ENCODE measurements around the gene SETBP1.

SETBP1 gene

DNA sequence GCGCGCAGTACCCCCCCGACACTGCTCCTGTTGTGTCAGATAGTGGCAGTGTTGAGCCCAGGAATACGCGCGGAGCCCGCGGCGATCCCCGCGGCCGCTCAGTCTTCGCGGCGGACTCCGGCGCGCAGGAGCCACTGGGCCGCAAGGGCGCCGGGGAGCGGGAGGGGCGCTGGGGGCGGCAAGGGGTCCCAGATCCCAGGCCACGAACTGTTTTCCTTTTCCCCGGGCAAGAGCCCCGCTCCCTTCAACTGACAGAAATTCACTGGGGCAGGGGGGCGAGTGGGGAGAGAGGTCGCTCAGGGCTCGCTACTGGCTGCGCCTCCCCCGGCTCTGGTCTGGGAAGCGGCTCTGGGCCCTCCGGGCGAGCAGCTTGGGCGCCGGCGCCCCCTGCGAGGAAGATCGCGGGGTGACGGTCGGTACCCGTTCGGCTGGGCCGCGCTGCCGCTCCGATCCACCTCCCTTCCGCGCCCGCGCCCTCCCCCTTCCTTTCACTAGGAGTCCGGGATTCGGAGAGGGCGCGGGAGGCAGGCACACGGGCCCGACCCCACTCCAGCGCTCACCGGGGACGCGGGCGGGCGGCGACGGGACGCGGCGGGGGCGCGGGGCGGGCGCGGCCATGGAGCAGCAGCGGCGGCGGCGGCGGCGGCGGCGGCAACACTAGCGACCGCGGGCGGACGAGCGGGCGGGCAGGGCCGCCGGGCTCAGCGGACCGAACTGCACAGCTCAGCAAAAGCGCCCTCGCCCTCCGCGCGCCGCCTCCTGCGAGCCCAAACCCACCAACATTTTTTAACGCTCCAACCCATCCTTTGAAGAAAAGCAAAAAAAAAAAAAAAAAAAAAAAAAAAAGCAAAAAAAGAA, 1.4 kb upstream of the SETBP1 start:
- DNase-seq (ENCODE audit: low spot score): peak; percentile 16

DNA sequence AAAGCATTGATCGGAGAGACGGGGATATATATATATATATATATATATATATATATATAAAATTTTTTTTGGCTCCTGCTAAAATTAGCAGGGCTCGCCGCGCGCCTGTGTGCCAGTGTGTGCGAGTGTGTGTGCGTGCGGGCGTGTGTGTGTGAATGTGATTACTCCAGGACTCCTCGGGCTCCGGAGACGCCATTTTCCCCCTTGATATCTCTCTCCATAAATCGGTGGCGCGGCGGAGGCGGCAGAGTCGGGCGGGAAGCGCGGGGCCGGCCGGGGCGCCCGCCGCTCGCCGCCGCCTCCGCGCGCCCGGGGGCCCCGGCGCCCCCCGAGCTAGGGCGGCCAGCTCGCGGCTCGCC, 795 bp upstream of the SETBP1 start:
- DNase-seq (ENCODE audit: low spot score): no peak

DNA sequence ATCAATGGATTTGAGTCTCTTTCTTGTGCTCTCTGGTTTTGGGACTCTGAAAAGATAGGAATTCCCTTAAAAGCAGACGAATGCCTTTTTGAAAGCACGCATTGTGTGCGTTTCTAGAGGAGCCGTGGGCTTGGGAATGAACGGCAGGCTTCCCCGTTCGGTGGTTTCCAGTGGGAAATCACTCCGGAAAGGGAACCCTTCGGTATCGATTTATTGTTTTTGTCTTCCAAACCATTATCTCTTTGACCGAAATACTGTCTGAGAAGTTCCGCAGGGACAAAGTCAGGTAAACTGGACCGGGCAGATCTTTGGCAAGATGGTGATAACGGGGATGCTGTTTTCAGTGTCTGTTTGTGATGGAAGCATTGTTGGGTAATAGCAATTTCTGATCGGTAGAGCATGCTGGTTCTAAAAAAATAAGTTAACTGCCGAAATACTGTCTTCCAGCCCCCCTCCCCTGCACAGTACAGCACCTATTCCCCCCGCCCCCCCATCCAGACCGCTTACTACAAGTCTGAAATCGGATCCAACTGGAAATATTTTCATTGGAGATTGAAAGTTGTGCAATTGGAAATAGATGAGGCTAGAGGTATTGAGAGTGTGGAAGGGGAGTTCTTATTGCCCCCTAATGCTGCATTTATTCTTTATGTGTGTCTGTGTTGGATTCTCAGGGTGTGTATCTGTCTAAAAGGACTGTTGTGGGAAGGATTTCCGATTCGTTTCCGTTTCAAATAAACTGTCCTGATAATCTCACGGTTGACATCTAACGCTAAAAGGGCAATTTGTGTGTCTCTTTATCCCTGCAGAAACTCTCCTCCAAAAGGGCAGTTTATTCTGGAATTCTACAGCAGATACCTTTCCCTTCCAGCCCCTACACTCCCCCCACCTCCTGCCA, 635 bp downstream of the SETBP1 start:
- DNase-seq (ENCODE audit: low spot score): no peak

DNA sequence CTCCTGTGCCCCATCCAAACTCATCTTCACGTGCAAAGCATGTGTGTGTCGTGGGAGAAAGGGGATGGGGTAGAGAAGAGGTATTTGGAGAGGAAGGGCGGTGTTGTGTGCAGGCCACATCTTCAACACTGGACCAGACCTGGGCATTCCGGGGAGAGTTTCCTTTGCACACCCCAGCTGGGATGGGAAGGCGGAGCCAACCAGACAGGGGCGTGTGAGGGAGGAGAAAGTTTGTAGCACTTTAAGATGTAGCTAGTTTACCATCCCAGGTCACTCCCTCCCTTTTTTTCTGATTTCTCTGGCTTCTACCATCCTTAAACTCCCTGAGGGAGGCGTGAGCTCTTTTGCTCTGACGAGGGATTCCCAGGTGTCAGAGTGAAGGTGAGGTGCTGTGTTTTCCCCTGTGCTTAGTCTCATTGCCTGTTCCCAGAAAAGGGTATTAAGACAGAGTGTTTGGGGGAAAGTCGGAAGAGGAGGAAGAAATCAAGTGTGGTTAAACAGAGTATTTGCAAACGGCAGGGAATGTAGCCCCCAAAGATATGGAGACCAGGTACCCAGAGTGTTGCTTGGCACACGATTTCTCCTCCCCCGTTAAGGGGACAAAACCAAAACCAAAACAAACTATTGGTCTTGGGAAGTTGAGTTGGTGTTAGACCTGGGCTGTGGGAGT, 1.6 kb downstream of the SETBP1 start:
- DNase-seq (ENCODE audit: low spot score): no peak

DNA sequence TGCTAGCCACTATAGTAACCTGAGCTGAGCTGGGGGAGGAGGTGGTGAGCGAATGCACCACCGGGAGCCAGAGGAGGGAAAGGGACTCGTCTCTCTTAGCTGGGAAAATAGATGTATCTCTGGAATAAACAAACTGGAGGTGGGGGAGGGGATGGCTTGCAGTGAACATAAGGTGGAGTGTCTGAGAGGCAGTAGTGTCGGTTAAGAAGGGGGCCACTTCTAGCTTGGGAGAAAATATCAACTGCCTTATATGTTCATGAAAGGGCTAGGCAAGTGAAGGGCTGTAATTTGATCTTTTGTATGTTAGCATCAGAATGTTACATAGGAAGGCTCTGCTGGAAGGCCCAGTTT, 2.2 kb downstream of the SETBP1 start:
- DNase-seq (ENCODE audit: low spot score): no peak

DNA sequence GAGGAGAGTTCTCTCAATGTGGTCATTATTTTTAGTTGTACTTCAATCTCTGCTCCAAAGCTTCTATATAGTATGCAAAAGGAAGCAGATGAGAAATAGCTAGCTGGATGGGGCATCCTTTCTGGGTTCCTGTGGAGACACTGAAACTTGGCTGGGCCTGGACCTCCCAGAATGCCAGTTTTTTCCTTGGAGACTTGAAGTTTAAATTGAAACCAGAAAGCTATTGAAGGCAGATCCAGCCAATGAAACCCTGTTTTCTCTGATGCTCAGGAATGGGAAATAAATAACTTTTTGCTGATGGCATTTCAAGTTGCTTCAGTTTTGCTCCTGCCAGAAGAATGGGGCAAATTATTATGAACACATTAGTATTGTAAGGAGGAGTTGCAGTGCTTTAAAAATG, 2.9 kb downstream of the SETBP1 start:
- DNase-seq (ENCODE audit: low spot score): no peak

DNA sequence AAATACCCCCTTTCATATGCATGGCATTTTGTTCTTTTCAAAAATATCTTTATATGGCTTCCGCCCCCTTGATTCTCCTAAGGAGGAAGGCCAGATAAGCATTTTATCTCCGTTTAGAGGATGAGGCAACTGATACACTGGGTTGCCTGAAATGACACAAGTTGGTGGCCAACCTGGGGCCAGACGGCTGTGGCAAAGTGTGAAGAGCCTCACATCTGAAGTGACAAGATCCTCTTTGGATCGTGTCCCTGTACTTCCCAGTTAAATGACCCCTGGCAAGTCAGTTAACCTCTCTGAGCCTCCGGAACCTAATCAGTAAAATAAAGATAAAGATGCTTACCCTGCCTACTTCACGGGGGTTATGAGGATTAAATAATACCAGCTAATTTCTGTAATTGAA, 4.6 kb downstream of the SETBP1 start:
- no peak for DNase-seq (ENCODE audit: low spot score)

DNA sequence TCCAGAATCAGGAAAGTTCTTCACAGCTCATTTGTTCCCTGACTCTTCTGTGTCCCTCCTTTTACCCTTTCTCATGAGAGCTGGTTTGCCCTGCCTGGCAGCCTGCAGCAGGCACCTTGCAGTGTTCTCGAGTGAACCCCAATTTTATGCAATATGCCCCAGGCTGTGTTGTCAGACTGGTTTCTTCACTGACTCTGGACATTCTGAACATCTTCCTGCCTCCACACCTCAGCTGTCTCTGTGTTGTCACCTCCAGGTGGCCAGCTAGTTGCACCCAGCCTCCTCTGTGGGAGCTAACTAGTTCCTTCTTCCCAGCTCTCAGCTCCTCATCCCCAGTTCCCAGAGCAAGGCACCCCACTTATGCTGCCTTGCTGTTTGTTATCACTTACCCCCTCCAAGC, 5.5 kb downstream of the SETBP1 start:
- DNase-seq (ENCODE audit: low spot score): no peak

DNA sequence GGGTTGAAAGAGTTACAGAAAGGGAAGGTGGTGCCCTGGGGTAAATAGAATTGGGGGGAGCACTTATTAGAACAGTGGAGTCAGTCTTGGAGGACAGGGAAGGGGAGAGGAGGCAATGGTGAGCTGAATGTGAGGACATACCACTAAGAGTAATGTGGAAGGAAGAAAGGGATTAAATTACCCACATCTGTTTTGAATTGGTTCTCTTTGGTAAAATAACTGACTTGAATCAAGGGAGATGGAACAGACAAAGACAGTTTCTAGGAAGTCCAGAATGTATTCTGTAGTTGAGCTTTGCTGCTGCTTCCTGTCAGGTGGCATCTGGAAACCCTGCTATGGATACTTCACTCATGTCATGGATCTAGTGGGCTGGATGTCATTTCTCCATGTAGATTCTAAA, 6.7 kb downstream of the SETBP1 start:
- no peak for DNase-seq (ENCODE audit: low spot score)

DNA sequence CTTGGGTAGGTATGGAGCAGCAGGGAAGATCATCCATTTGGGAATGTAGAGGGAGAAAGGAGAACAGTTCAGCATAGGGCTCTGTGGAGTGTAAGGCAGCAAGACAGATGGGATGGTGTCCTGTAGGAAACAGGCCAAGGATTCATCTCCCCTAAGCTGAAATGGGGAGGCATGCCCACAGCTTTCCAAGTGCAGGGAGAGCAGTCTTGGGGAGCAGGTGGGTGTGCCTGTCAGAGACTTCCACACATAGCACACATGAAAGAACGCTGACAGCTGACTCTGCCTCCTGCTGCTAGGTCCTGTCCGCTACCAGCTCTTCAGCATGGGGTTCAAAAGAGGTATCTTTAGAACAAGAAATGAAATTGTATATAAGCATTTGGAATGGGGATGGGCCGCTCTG, 9.0 kb downstream of the SETBP1 start:
- DNase-seq (ENCODE audit: low spot score): no peak

DNA sequence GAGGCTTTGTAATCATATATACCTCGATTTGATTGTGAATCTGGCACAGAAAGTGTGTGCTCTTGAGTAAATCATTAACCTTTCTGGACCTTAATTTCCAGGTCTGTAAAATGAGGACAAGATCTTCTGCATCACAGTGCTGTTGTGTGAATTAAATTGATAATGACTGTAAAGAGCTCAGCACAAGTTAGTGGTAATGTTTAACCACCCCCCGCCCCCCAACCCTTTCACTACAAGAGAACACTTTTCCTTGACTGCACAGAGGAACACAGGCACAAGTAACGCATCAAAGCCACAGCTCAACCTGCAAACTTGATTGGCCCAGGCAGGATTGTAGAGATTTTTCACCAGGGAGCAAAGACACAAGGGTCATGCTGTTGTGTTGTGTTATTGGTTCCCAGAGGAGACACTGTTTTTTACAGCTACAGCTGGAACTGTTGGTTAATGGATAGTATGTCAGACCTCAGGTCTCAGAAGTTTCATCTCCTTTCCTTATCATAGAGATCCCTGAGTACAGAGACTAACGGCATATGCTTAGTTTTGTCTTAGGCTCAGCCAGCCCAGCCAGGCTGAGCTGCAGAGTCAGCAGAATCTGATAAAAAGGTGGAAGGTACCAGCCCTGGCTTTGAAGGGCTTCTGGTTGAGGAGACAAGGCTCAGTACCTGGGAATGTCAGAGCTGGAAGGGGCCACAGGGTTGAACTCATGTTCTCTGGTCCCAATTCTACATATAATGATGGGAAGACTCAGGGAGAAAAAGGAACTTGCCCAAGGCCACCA, 10.6 kb downstream of the SETBP1 start:
- no peak for DNase-seq (ENCODE audit: low spot score)

DNA sequence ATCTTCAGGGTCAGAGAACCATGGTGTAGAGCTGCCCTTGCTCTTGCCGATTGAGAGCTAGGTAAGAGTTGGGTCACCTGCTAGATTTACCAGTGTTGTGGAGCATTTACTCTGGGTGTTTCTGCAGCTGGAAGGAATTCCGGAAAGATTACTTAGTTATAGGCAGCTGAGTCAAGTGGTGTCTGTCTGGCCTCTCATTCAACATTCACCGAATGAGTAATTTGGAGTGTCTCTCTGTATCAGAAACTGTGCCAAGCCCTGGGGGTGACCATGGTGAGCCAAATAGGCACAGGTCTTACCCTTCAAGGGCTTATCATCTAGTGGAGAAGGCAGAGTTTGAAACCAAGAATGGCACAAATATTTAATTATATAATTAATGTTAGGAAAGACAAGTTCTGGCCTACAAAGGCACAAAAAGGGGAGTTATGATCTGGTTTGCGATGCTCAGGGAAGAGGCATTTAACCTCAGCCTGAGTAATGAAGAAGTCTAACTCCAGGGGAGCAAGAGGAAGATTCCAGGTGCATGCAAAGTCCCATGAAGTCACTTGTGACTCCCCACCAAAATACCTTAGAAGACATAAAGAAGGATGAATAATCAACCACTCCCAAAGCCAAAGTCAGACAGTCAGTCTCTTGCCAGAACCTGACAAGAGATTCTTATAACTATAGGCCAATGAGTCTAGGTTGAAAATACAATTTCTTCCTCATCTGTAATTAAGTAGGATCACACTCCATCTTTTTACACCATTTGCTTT, 12.5 kb downstream of the SETBP1 start:
- no peak for DNase-seq (ENCODE audit: low spot score)

DNA sequence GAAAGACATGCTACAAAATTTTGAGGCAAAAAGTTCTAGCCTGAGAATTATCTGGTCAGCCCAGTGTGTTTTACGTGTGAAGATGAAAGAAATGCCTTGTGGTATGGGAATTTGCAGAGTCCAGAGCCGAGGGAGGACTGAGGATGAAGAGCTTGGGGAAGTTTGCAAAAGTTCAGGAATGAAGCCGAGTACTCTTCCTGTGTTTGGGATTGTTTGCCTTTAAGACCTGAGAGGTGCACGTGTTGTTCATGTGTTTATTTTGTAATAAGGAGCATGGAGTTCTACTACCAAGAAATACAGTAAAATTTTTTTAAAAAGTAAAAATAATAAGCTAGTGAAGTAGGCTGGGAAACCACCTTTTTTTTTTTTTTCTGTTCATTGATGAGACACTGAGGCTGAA, 14.8 kb downstream of the SETBP1 start:
- DNase-seq (ENCODE audit: low spot score): no peak

DNA sequence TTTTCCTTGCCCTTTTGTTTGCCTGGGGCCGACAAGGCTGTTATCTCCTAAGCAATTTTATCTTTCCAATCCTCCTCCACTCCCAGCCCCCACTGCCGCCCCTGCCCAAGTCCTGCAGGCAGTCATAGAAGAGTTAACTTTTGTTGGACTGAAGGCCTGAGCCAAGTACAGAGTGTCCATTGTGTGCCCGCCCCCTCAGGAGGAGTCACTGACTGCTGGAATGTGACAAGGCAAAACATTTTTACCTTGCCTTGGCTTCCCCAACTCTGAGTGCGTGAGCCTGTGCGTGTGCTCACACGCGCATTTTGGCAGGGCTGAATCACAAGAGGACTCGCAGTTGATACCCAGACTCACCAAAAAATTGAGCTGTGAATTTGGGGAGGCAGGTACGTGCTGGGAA, 16.2 kb downstream of the SETBP1 start:
- DNase-seq (ENCODE audit: low spot score): no peak

DNA sequence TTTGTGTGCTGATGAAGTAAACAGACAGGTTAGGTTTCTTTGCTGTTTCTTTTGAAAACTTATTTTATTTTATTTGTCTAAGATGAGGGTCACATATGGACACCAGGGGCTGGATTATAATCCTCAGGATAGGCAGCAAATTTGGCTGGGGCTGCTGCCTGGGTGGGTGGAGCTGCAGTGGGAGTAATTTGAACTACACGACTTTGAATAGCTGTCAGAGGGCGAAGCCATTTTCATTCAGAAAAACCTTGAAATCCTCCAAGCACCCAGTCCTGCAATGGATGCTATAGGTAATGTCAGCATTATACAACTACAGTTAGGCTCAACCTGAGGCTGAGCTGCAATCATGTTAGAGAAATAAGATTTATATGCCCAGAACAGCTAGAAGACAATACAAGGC, 16.6 kb downstream of the SETBP1 start:
- DNase-seq (ENCODE audit: low spot score): no peak

DNA sequence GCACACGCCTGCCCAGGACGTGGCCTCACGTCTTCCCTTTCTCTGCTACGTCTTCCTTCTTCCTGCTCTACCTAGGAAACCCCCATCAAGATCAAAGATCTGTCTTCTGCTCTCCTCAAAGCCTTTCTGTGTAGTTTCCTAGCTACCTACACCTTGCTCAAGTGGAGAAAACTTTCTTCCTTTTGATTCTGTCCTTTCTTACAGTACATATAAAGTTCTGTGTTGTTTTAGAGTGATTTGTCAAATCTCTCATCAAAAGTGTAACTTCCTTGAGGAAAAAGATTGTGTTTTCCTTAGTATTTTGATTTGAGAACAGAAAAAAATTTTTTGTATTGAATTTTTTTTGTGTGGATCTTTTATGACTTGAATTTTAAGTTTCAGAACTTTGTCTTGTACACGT, 17.8 kb downstream of the SETBP1 start:
- DNase-seq (ENCODE audit: low spot score): no peak

DNA sequence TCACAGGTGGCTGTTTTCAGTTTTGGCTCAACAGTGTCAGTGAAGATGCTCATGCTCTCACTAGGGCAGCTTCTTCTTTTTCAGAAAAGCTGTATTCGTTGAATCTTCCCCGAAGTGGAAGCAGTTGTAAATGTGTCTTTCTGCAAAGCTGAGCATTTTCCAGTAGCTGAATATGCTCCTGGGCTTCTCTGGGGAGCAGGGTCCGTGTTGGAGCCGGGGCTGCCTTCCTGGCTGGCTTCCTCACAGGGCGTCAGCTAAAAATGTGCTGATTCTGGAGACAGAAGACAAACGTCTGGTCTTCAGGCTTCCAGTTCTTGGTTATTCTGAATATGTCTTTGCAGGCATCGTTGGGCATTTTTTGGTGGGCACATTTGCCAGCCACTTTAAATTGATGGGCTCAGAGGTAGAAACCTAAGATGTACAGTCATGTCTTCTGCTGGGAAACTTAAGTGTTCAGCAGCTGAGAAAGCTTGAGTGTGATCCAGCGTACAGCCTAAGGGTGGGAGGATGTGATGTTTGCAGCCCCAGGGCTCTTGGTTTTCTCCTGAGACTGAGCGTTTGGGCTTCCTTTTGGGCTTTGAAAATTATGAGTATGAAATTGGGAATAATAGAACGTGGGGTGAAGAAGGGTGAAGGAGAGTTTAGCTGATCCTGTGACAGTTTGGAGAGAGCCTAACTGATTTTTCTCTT, 19.0 kb downstream of the SETBP1 start:
- no peak for DNase-seq (ENCODE audit: low spot score)

DNA sequence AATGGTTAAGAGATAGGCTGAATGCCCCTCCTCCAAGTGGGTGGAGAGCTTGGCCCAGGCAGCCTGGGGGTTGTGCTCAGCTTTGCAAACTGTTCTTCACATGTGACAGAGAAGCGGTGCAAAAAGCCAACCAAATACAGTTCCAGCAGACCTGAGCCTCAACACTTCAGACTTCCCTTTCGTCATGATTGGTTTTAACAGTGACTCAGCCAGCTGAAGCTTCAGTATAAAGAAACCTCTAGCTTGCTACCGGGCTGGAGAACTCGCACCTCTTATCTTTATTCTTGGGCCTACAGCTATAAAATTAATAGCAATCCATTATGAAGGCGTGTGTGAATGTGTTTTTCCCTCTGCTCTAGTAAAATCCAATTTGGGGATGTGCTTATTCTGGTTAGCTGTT, 20.0 kb downstream of the SETBP1 start:
- DNase-seq (ENCODE audit: low spot score): no peak

DNA sequence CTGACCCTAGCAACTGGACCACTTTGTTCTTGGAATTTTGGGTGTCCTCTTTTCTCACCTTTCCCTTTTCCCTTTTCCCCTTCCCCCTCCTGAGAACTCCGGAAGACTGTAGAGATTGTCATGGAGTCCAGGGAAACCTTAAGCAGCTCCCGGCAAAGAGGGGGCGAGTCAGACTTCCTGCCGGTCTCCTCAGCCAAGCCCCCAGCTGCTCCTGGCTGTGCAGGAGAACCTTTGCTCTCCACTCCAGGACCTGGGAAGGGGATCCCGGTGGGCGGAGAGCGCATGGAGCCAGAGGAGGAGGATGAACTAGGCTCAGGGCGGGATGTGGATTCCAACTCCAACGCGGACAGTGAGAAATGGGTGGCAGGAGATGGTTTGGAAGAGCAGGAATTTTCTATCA, 20.5 kb downstream of the SETBP1 start:
- no peak for DNase-seq (ENCODE audit: low spot score)

DNA sequence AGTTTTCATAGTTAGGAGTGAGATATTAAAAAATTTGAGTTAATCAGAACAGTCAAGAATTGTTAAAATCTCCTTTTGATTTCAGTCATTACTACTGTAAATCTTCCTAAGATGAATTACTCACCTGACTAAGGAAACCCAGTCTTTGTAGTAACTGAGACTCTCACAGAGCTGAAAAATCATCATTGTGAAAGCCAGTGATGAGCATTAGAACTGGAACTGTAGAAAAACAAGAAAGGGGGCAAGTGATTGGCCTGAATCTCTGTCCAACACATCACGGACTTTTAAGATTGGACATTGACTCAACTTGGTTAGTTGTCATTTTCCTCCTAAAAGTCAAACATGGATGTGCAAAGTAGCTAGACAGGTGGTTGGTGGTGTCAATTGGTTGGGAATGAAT, 21.9 kb downstream of the SETBP1 start:
- DNase-seq (ENCODE audit: low spot score): no peak

All from hematopoietic multipotent progenitor cell treated with erythropoietin and hydrocortisone succinate and interleukin-3 and kit ligand, for 15 days (in vitro differentiated cells).